Spleen (tissue), 11 donors: Measurements from ENCODE around the gene CHD6. TPM values are rescaled to one million over a fixed set of nuclear protein-coding genes. Genes with fewer than 3 reads are reported as not detected.

Experiments used
- DNase-seq: peaks from one replicate; pipeline ENCODE4 v3.0.0-alpha.2; 2020
- H3K27ac ChIP-seq, 8 donors: fragments of 200-600 bp; sonication (generic) in 7 of 8; 1 replicate in 4 of 8; 2 replicates in 4 of 8; pipeline versions ENCODE4 v1.5.0 to v1.8.0; 2016 to 2021; ENCODE audit warnings: inconsistent platforms in 4 of 8, mild to moderate bottlenecking in 4 of 8, moderate library complexity in 1 of 8
- H3K27me3 ChIP-seq, 7 donors: fragments of 200-600 bp; sonication (generic) in 6 of 7; replicated peaks in 1 of 7; 1 replicate in 4 of 7; 2 replicates in 3 of 7; pipeline versions ENCODE4 v1.5.0 to v1.8.0; 2016 to 2021; ENCODE audit warnings: inconsistent platforms in 3 of 7, mild to moderate bottlenecking in 1 of 7
- H3K36me3 ChIP-seq, 6 donors: fragments of 200-600 bp; sonication (generic) in 5 of 6; 1 replicate in 4 of 6; 2 replicates in 2 of 6; pipeline versions ENCODE4 v1.5.0 to v1.8.0; 2016 to 2021; ENCODE audit warnings: inconsistent platforms in 2 of 6
- H3K4me1 ChIP-seq, 6 donors: fragments of 200-600 bp; sonication (generic) in 5 of 6; 1 replicate in 3 of 6; 2 replicates in 3 of 6; pipeline versions ENCODE4 v1.5.0 to v1.8.0; 2016 to 2021; ENCODE audit warnings: inconsistent platforms in 3 of 6
- H3K4me3 ChIP-seq, 8 donors: fragments of 200-600 bp; sonication (generic) in 7 of 8; 1 replicate in 4 of 8; 2 replicates in 4 of 8; pipeline versions ENCODE4 v1.5.0 to v1.8.0; 2016 to 2021; ENCODE audit warnings: inconsistent platforms in 4 of 8, mild to moderate bottlenecking in 4 of 8, moderate library complexity in 2 of 8
- H3K9me3 ChIP-seq, 8 donors: fragments of 200-600 bp; sonication (generic) in 7 of 8; 1 replicate in 4 of 8; 2 replicates in 4 of 8; pipeline versions ENCODE4 v1.5.0 to v1.8.0; 2016 to 2021; ENCODE audit warnings: inconsistent platforms in 4 of 8
- CTCF ChIP-seq, 11 experiments: fragments of 200-600 bp in 7 of 11; fragments of 450-650 bp in 4 of 11; sonication (generic) in 4 of 11; IDR thresholded peaks in 8 of 11; conservative IDR thresholded peaks in 3 of 11; 1 replicate in 7 of 11; 2 replicates in 4 of 11; pipeline versions ENCODE4 v1.4.0 to v1.8.0; 2016 to 2021; ENCODE audit warnings: antibody characterized with exemption in 11 of 11, inconsistent platforms in 4 of 11, mild to moderate bottlenecking in 1 of 11
- POLR2A ChIP-seq, 3 donors: fragments of 450-650 bp; IDR thresholded peaks; one replicate each; pipeline ENCODE4 v1.5.1; 2017; ENCODE audit warnings: antibody characterized with exemption in 3 of 3, mild to moderate bottlenecking in 1 of 3
- POLR2AphosphoS5 ChIP-seq, 3 donors: sonication (generic); formaldehyde crosslinking; IDR thresholded peaks; one replicate each; pipeline ENCODE4 v1.5.1; 2017; ENCODE audit warnings: antibody characterized with exemption in 3 of 3
- WGBS, 5 donors: extraction: QIAGEN DNeasy Blood & Tissue Kit in 3 of 5; methylation state at CpG; one replicate each; pipeline versions ENCODE4 v1.1.5 to v1.1.7; 2013 to 2018; 5-methylcytosine and 5-hydroxymethylcytosine counted together
- intact Hi-C: fragments of 100-400 bp; cut with DNase I; formaldehyde crosslinking; loops from one replicate; pipeline ENCODE4 v1.15.0; 2023; ENCODE audit warnings: low total_unique reads
- polyA plus RNA-seq, 3 donors: library from polyadenylated mRNA; stranded (reverse); fragments of 200-250 nt; gene quantifications; one replicate each; pipeline ENCODE4 v1.2.1, GENCODE V29; 2013
- total RNA-seq, 7 donors: library from RNA; depleted of rRNA in 3 of 7; stranded (reverse); fragments of >200 nt in 3 of 7; fragmentation: NEBNext Ultra II Directional in 4 of 7; extraction: Animal tissue kit (Norgen Biotek cat#: 25700) in 4 of 7; gene quantifications; one replicate each; pipeline versions ENCODE4 v1.1.0 to v1.2.1, GENCODE V29; 2016 to 2021
- donor health status: healthy with polysubstance abuse.
- donor health status: DM: no; HTN: no; CAD: no; lungs with moderate emphysema.
- donor health status: DM: no; HTN: no; CAD: no.
- donor health status: Bipolar disorder and iron deficiency.
- donor health status: healthy.
- donor health status: DM: no; HTN: no; CAD: no.
- donor health status: DM: yes; HTN: yes; CAD: no.

The CHD6 gene
- total and polyA plus RNA-seq, 10 donors = 4.2 to 68.3 (median 47.8) TPM

GRCh38 chr20:41630846-41631245 is 12.7 kb upstream of the CHD6 start:
- DNase-seq = no peak
- H3K9me3 ChIP-seq = peaks cover 0 to 5% (median 0%) of the 10 kb centered on the region in 8 donors
- H3K36me3 ChIP-seq = no peaks in the 10 kb centered on the region
- 77 to 100% (median 94%) methylated on average over 1 of the region's 1 CpG for WGBS, 5 donors
- no peak overlapping the region for H3K4me3 ChIP-seq
- TF ChIP-seq POLR2A (IDR thresholded peaks at IDR 0.05) = no peak
- TF ChIP-seq POLR2AphosphoS5 (IDR thresholded peaks at IDR 0.05) = no peak
- TF ChIP-seq CTCF (IDR thresholded peaks at IDR 0.05 in 8 of 11, conservative IDR thresholded peaks at IDR 0.05 in 3 of 11) = no peak
- H3K27me3 ChIP-seq = peaks cover 0 to 8% (median 0%) of the 10 kb centered on the region in 7 donors
- H3K27ac ChIP-seq = no peak overlapping the region
- H3K4me1 ChIP-seq = no peaks in the 10 kb centered on the region
- intact Hi-C loops = no loop called here

- WGBS, 5 donors = 56 to 67% (median 60%) methylated on average over 5 of the region's 5 CpGs
- no peak for DNase-seq
Observed at GRCh38 chr20:41627611-41628244, 9.6 kb upstream of the CHD6 start.

GRCh38 chr20:41627001-41627495 is 8.9 kb upstream of the CHD6 start:
- TF ChIP-seq POLR2AphosphoS5 (IDR thresholded peaks at IDR 0.05) = no peak
- TF ChIP-seq CTCF (IDR thresholded peaks at IDR 0.05 in 8 of 11, conservative IDR thresholded peaks at IDR 0.05 in 3 of 11) = no peak
- TF ChIP-seq POLR2A (IDR thresholded peaks at IDR 0.05) = no peak
- DNase-seq = no peak
- Histone ChIP-seq H3K9me3 (peaks cover 0 to 5% (median 0%) of the 10 kb centered on the region in 8 donors), H3K36me3 (no peaks in the 10 kb centered on the region), H3K27me3 (no peaks in the 10 kb centered on the region), H3K4me1 (no peaks in the 10 kb centered on the region), H3K4me3 (no peak overlapping the region), H3K27ac (no peak overlapping the region)
- intact Hi-C loops = no loop called here
- 87 to 94% (median 89%) methylated on average over 1 of the region's 1 CpG for WGBS, 5 donors

More at GRCh38 chr20:41627611-41628244, 9.6 kb upstream of the CHD6 start:
- no peak overlapping the region for H3K4me3 ChIP-seq
- peaks cover 0 to 5% (median 0%) of the 10 kb centered on the region in 8 donors for H3K9me3 ChIP-seq
- H3K27ac ChIP-seq = no peak overlapping the region
- H3K4me1 ChIP-seq = no peaks in the 10 kb centered on the region
- TF ChIP-seq CTCF (IDR thresholded peaks at IDR 0.05 in 8 of 11, conservative IDR thresholded peaks at IDR 0.05 in 3 of 11) = no peak
- no peak for TF ChIP-seq POLR2A (IDR thresholded peaks at IDR 0.05)
- no peak for TF ChIP-seq POLR2AphosphoS5 (IDR thresholded peaks at IDR 0.05)
- H3K36me3 ChIP-seq = no peaks in the 10 kb centered on the region
- intact Hi-C loops = no loop called here
- no peaks in the 10 kb centered on the region for H3K27me3 ChIP-seq

- intact Hi-C loops = no loop called here
- Histone ChIP-seq H3K9me3 (peaks cover 0 to 5% (median 0%) of the 10 kb centered on the region in 8 donors), H3K36me3 (no peaks in the 10 kb centered on the region), H3K27me3 (no peaks in the 10 kb centered on the region), H3K4me1 (peaks cover 0 to 9% (median 7%) of the 10 kb centered on the region in 6 donors), H3K27ac (no peak overlapping the region), H3K4me3 (no peak overlapping the region)
- DNase-seq = no peak
- TF ChIP-seq CTCF (IDR thresholded peaks at IDR 0.05 in 8 of 11, conservative IDR thresholded peaks at IDR 0.05 in 3 of 11) (no peak), POLR2AphosphoS5 (IDR thresholded peaks at IDR 0.05) (no peak), POLR2A (IDR thresholded peaks at IDR 0.05) (no peak)
- WGBS, 5 donors = 34 to 77% (median 45%) methylated on average over 2 of the region's 2 CpGs
Observed at GRCh38 chr20:41623625-41624375, 5.6 kb upstream of the CHD6 start.
